B cell (primary cell): ENCODE measurements around the gene CABLES1. TPM values are rescaled to one million over a fixed set of nuclear protein-coding genes. Genes with fewer than 3 reads are reported as not detected.

Experiments
- ATAC-seq: fragments of 200-7000 bp; cut with Tn5 transposase; one replicate; pipeline ENCODE4 v1.10.0; 2021; ENCODE audit warnings: low read depth, mild to moderate bottlenecking, moderate number of reproducible peaks, moderate library complexity
- CTCF ChIA-PET: fragments of 350-600 bp; sonication (Branson Sonifier 250); formaldehyde crosslinking; loops from one replicate; lab custom pipeline; 2021; ENCODE audit warnings: antibody characterized with exemption, inconsistent platforms; lab: Charles Lee
- POLR2A ChIA-PET: fragments of 350-600 bp; sonication (Branson Sonifier 250); formaldehyde crosslinking; loops from one replicate; lab custom pipeline; 2021; ENCODE audit warnings: antibody characterized with exemption; lab: Charles Lee
- DNase-seq: peaks from one replicate; pipeline ENCODE4 v3.0.0; 2013
- H2AFZ ChIP-seq: 2 replicates; pipeline ENCODE4 v1.6.1; 2012; ENCODE audit warnings: mild to moderate bottlenecking, low read depth, low read length; ENCODE audit not compliant: insufficient read depth, poor library complexity, severe bottlenecking
- H3K27ac ChIP-seq, 2 donors: 1 replicate in 1 of 2; 2 replicates in 1 of 2; pipeline ENCODE4 v1.5.1; 2012 to 2013; ENCODE audit warnings: low read length in 2 of 2, mild to moderate bottlenecking in 2 of 2, moderate library complexity in 1 of 2
- H3K27me3 ChIP-seq, 4 experiments: fragments of 200-600 bp in 1 of 4; sonication (generic) in 1 of 4; replicated peaks in 1 of 4; 1 replicate in 2 of 4; 2 replicates in 2 of 4; pipeline versions ENCODE4 v1.6.1 to v1.7.0; 2013 to 2016; ENCODE audit warnings: low read length in 3 of 4, mild to moderate bottlenecking in 2 of 4, mixed read lengths in 1 of 4, moderate library complexity in 1 of 4; ENCODE audit not compliant: insufficient read depth in 4 of 4, control insufficient read depth in 3 of 4; ENCODE audit errors: control extremely low read depth in 1 of 4
- H3K36me3 ChIP-seq, 2 experiments: replicated peaks in 1 of 2; 1 replicate in 1 of 2; 2 replicates in 1 of 2; pipeline versions ENCODE4 v1.6.1 to v1.7.1; 2013; ENCODE audit warnings: low read length in 1 of 2; ENCODE audit not compliant: insufficient read depth in 2 of 2, control insufficient read depth in 1 of 2; ENCODE audit errors: control extremely low read depth in 1 of 2, extremely low read depth in 1 of 2
- H3K4me1 ChIP-seq, 2 donors: fragments of 200-600 bp in 1 of 2; sonication (generic) in 1 of 2; 1 replicate in 1 of 2; 2 replicates in 1 of 2; pipeline versions ENCODE4 v1.5.1 to v1.6.1; 2013 to 2017; ENCODE audit warnings: low read length in 2 of 2; ENCODE audit not compliant: control insufficient read depth in 2 of 2, insufficient read depth in 2 of 2
- H3K4me2 ChIP-seq: replicated peaks from 2 replicates; pipeline ENCODE3; 2012; ENCODE audit warnings: mild to moderate bottlenecking, low read depth, low read length; ENCODE audit not compliant: poor library complexity, severe bottlenecking
- H3K4me3 ChIP-seq, 5 experiments: fragments of 200-600 bp in 1 of 5; sonication (generic) in 1 of 5; 1 replicate in 3 of 5; 2 replicates in 2 of 5; pipeline versions ENCODE4 v1.5.1 to v1.7.0; 2011 to 2016; ENCODE audit warnings: low read length in 4 of 5, mild to moderate bottlenecking in 4 of 5, low read depth in 2 of 5, control low read depth in 1 of 5, moderate library complexity in 1 of 5; ENCODE audit not compliant: insufficient read depth in 1 of 5; ENCODE audit errors: control extremely low read depth in 1 of 5, extremely low read depth in 1 of 5
- H3K79me2 ChIP-seq: fragments of 200-600 bp; sonication (generic); one replicate; pipeline ENCODE4 v1.6.0; 2016; ENCODE audit warnings: low read length; ENCODE audit not compliant: control insufficient read depth, insufficient read depth
- H3K9ac ChIP-seq: fragments of 200-600 bp; sonication (generic); 2 replicates; pipeline ENCODE4 v1.6.1; 2017; ENCODE audit warnings: mild to moderate bottlenecking, low read length, moderate library complexity
- H3K9me3 ChIP-seq, 3 donors: one replicate each; pipeline versions ENCODE4 v1.6.1 to v1.7.1; 2013; ENCODE audit warnings: low read length in 2 of 3; ENCODE audit not compliant: control insufficient read depth in 2 of 3, insufficient read depth in 1 of 3; ENCODE audit errors: control extremely low read depth in 1 of 3
- H4K20me1 ChIP-seq: 2 replicates; pipeline ENCODE4 v1.6.0; 2012; ENCODE audit warnings: mild to moderate bottlenecking, low read length; ENCODE audit not compliant: insufficient read depth, control insufficient read depth, poor library complexity, severe bottlenecking
- H3K27ac Mint-ChIP-seq: one replicate; pipeline ENCODE4 v1.8.0; 2021; ENCODE audit warnings: mixed read lengths
- H3K27me3 Mint-ChIP-seq: one replicate; pipeline ENCODE4 v1.8.0; 2021; ENCODE audit warnings: mixed read lengths
- H3K4me1 Mint-ChIP-seq: one replicate; pipeline ENCODE4 v1.8.0; 2021; ENCODE audit warnings: mixed read lengths
- H3K4me3 Mint-ChIP-seq: one replicate; pipeline ENCODE4 v1.8.0; 2021; ENCODE audit warnings: mixed read lengths
- H3K9me3 Mint-ChIP-seq: one replicate; pipeline ENCODE4 v1.8.0; 2022; ENCODE audit warnings: mixed read lengths; ENCODE audit not compliant: insufficient read depth
- EZH2 ChIP-seq: IDR thresholded peaks from 2 replicates; pipeline ENCODE4 v1.6.1; 2012; ENCODE audit warnings: borderline replicate concordance, low read depth, mild to moderate bottlenecking, moderate library complexity, low read length; ENCODE audit not compliant: insufficient read depth, poor library complexity, severe bottlenecking
- WGBS: methylation state at CpG from one replicate; pipeline ENCODE4 v1.1.5; 2013; ENCODE audit warnings: missing lambda C conversion rate; ENCODE audit not compliant: insufficient coverage; 5-methylcytosine and 5-hydroxymethylcytosine counted together
- intact Hi-C: fragments of 100-400 bp; cut with micrococcal nuclease; formaldehyde crosslinking; loops from one replicate; pipeline ENCODE4 v1.10.0; 2022
- polyA minus RNA-seq: library from RNA; depleted of rRNA, polyadenylated mRNA; stranded (reverse); fragments of >200 nt; gene quantifications from 2 replicates; pipeline ENCODE4 v1.2.3, GENCODE V29; 2012
- polyA plus RNA-seq: library from polyadenylated mRNA; depleted of rRNA; stranded (reverse); fragments of >200 nt; gene quantifications from 2 replicates; pipeline ENCODE4 v1.2.3, GENCODE V29; 2012
- total RNA-seq, 2 donors: library from RNA; stranded (reverse); fragments of 120-200 nt in 1 of 2; gene quantifications; 1 replicate in 1 of 2; 2 replicates in 1 of 2; pipeline versions ENCODE4 v1.2.3 to v1.2.4, GENCODE V29; 2013 to 2022
- TF ChIP-seq, protein P1 (sequence below): fragments of 200-600 bp; IDR thresholded peaks from one replicate; pipeline ENCODE4 v1.8.0; 2022; ENCODE audit warnings: antibody characterized with exemption, mild to moderate bottlenecking

The CABLES1 gene, protein sequence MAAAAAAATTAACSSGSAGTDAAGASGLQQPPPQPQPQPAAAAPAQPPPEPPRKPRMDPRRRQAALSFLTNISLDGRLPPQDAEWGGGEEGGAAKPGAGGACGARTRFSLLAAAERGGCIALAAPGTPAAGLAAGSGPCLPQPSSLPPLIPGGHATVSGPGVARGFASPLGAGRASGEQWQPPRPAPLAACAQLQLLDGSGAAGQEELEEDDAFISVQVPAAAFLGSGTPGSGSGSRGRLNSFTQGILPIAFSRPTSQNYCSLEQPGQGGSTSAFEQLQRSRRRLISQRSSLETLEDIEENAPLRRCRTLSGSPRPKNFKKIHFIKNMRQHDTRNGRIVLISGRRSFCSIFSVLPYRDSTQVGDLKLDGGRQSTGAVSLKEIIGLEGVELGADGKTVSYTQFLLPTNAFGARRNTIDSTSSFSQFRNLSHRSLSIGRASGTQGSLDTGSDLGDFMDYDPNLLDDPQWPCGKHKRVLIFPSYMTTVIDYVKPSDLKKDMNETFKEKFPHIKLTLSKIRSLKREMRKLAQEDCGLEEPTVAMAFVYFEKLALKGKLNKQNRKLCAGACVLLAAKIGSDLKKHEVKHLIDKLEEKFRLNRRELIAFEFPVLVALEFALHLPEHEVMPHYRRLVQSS
- total RNA-seq (56.3 and 73.1 TPM in 2 replicates), polyA plus RNA-seq (0.30 and 0.45 TPM in 2 replicates), polyA minus RNA-seq (0.17 and 1.4 TPM in 2 replicates)
- 0.42 TPM for total RNA-seq (2013)

DNA sequence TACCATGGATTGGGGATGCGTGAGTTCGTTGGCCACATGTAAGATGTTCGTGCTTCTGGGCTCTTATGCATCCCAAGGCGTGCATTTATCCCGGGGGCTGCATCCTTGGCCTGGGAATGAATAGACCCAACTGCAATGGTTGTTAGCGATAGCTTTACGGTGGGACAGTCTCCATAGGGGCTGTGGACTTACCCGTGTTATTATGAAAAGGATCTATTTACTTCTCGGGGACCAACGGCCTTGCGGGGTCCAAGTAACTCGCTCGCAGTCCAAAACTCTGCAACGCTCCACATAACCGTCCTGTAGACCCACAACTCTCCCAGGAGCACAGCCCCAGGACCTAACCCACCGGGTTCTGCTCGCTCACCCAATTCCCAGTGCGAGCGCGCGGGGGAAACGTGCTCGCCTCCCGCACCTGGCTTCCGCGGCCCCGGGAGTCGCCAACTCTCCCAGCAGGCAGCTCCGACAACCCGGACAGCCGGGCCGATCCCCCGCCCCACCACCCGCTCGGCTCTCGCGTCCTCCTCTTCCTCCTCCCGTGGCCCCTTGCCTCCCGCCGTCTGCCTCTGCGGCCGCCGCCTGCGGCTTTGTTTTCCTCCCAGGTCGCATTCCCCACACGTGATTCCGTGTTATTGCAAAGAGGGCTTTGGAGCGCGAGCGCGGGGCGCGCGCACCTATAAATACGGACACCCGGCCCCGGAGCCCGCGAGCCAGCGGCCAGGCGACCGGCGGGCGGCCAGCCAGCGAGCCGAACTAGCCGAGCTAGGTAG, at the start of gene CABLES1:
CABLES1 (plus strand) TSS at position 706 of the 770 bp plus-strand sequence. CDS start 278 bp downstream, outside the sequence.
- Histone ChIP-seq H4K20me1 (no peaks in the 10 kb centered on the region), H3K9me3 (peaks cover 0 to 12% (median 0%) of the 10 kb centered on the region in 3 donors), H3K4me1 (peaks cover 31 to 36% of the 10 kb centered on the region in 2 donors), H3K27ac (no peak within 1 kb of the TSS), H3K27me3 (peaks cover 0 to 49% (median 28%) of the 10 kb centered on the region in 4 experiments), H3K79me2 (no peaks in the 10 kb centered on the region), H3K4me3 (peak within 1 kb of the TSS; percentile 39 to 60 (median 56)), H2AFZ (peak within 1 kb of the TSS; percentile 85), H3K36me3 (no peaks in the 10 kb centered on the region), H3K9ac (peak within 1 kb of the TSS; percentile 68), H3K4me2 (peak within 1 kb of the TSS; percentile 98)
- intact Hi-C loops = loop anchor here (1.0 to 5.0 kb wide), 3 partner anchors 96 to 452 kb away; partner anchors contain the start of genes NPC1 and RBBP8
- Mint-ChIP-seq H3K27ac (peak within 1 kb of the TSS; percentile 84), H3K27me3 (peaks cover 40% of the 10 kb centered on the region), H3K4me3 (peak within 1 kb of the TSS; percentile 79), H3K9me3 (no peaks in the 10 kb centered on the region), H3K4me1 (peaks cover 26% of the 10 kb centered on the region)
- ATAC-seq = peak; percentile 7
- ChIA-PET POLR2A (interaction anchor here (1.3 to 1.7 kb wide), 5 partner anchors 93 to 202 kb away, joined by 3 to 7 read pairs (median 5); partner anchors contain the start of gene RBBP8), CTCF (interaction anchor here (0.8 to 8.0 kb wide), 8 partner anchors 94 to 370 kb away, joined by 3 to 182 read pairs (median 6); no protein-coding TSS in a partner anchor)
- peak; percentile 68 for DNase-seq
- WGBS = 5% methylated on average over 67 of the region's 67 CpGs
- TF ChIP-seq, protein P1, sequence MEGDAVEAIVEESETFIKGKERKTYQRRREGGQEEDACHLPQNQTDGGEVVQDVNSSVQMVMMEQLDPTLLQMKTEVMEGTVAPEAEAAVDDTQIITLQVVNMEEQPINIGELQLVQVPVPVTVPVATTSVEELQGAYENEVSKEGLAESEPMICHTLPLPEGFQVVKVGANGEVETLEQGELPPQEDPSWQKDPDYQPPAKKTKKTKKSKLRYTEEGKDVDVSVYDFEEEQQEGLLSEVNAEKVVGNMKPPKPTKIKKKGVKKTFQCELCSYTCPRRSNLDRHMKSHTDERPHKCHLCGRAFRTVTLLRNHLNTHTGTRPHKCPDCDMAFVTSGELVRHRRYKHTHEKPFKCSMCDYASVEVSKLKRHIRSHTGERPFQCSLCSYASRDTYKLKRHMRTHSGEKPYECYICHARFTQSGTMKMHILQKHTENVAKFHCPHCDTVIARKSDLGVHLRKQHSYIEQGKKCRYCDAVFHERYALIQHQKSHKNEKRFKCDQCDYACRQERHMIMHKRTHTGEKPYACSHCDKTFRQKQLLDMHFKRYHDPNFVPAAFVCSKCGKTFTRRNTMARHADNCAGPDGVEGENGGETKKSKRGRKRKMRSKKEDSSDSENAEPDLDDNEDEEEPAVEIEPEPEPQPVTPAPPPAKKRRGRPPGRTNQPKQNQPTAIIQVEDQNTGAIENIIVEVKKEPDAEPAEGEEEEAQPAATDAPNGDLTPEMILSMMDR = no peak
- TF ChIP-seq EZH2 = peak; percentile 99
